OCI-LY7 (cell line): ENCODE measurements around the gene SPAST. TPM values are rescaled to one million over a fixed set of nuclear protein-coding genes. Genes with fewer than 3 reads are reported as not detected.
"Not testable (repeated sequence)": the region's sequence is repeated elsewhere in the genome, so short reads cannot be mapped to it uniquely, and the experiment has no call there.

Source experiments
- Bru-seq: library from RNA; stranded (reverse); fragments of 400-500 nt; gene quantifications from one replicate; lab custom pipeline; 2021; lab: Mats Ljungman, UMichigan
- BruChase-seq, 2 experiments: library from RNA; stranded (reverse); fragments of 400-500 nt; gene quantifications; one replicate each; lab custom pipeline; 2021; lab: Mats Ljungman, UMichigan
- BruUV-seq: library from RNA; stranded (reverse); fragments of 400-500 nt; replicated peaks from 2 replicates; lab custom pipeline; 2021; lab: Mats Ljungman, UMichigan
- CTCF ChIA-PET: fragments of 300-600 bp; sonication (Branson Sonifier 250); formaldehyde crosslinking; loops from one replicate; lab custom pipeline; 2022; ENCODE audit warnings: antibody characterized with exemption; ENCODE audit not compliant: unreplicated experiment; lab: Charles Lee
- POLR2A ChIA-PET: fragments of 300-600 bp; sonication (Branson Sonifier 250); formaldehyde crosslinking; loops from one replicate; lab custom pipeline; 2022; ENCODE audit warnings: antibody characterized with exemption; lab: Charles Lee
- DNase-seq: peaks from one replicate; pipeline ENCODE4 v3.0.0-alpha.2; 2015; ENCODE audit warnings: low spot score
- H2AFZ ChIP-seq: fragments of 200-600 bp; sonication (generic), shearing (Covaris generic); 2 replicates; pipeline ENCODE4 v1.6.1; 2014; ENCODE audit warnings: mild to moderate bottlenecking, antibody characterized with exemption, low read length, moderate library complexity
- H3K27ac ChIP-seq: fragments of 200-600 bp; sonication (generic); 2 replicates; pipeline ENCODE4 v1.5.1; 2014; ENCODE audit warnings: mixed run types, low read depth, mild to moderate bottlenecking, moderate library complexity, low read length, inconsistent platforms; ENCODE audit not compliant: poor library complexity, severe bottlenecking
- H3K36me3 ChIP-seq: fragments of 200-600 bp; sonication (generic); 2 replicates; pipeline ENCODE4 v1.6.1; 2014; ENCODE audit warnings: mild to moderate bottlenecking, antibody characterized with exemption, low read length, moderate library complexity, mixed read lengths; ENCODE audit not compliant: insufficient read depth
- H3K4me1 ChIP-seq: fragments of 200-600 bp; sonication (generic); 2 replicates; pipeline ENCODE4 v1.5.1; 2014; ENCODE audit warnings: mild to moderate bottlenecking, low read length; ENCODE audit not compliant: insufficient read depth, poor library complexity, severe bottlenecking
- H3K4me2 ChIP-seq: fragments of 200-600 bp; sonication (generic); 2 replicates; pipeline ENCODE4 v1.6.1; 2014; ENCODE audit warnings: mild to moderate bottlenecking, low read length
- H3K4me3 ChIP-seq: fragments of 200-600 bp; sonication (generic); 2 replicates; pipeline ENCODE4 v1.5.1; 2014; ENCODE audit warnings: mild to moderate bottlenecking, low read depth, low read length; ENCODE audit not compliant: poor library complexity, severe bottlenecking
- H3K79me2 ChIP-seq: fragments of 200-600 bp; sonication (generic); 2 replicates; pipeline ENCODE4 v1.6.1; 2016; ENCODE audit warnings: low read depth, mild to moderate bottlenecking, low read length, moderate library complexity, mixed read lengths; ENCODE audit not compliant: insufficient read depth
- H3K9me2 ChIP-seq: fragments of 200-600 bp; sonication (generic); 2 replicates; pipeline ENCODE4 v1.6.1; 2016; ENCODE audit warnings: mild to moderate bottlenecking, low read length, mixed read lengths; ENCODE audit not compliant: insufficient read depth
- H3K9me3 ChIP-seq: fragments of 200-600 bp; sonication (generic); 2 replicates; pipeline ENCODE4 v1.6.1; 2014; ENCODE audit warnings: mild to moderate bottlenecking, mixed run types, low read length, mixed read lengths
- H4K20me1 ChIP-seq: fragments of 200-600 bp; sonication (generic); 2 replicates; pipeline ENCODE4 v1.6.1; 2014; ENCODE audit warnings: mild to moderate bottlenecking, antibody characterized with exemption, low read length, moderate library complexity, mixed read lengths; ENCODE audit not compliant: insufficient read depth
- EZH2phosphoT487 ChIP-seq: fragments of 200-600 bp; sonication (generic); IDR thresholded peaks from 2 replicates; pipeline ENCODE4 v1.6.1; 2018; ENCODE audit warnings: low read depth, borderline replicate concordance, mild to moderate bottlenecking, mixed run types, antibody characterized with exemption, low read length, moderate library complexity, mixed read lengths
- intact Hi-C: fragments of 100-400 bp; cut with micrococcal nuclease; formaldehyde crosslinking; loops from one replicate; pipeline ENCODE4 v1.10.0; 2022; ENCODE audit not compliant: unreplicated experiment
- long read RNA-seq: library from polyadenylated mRNA; stranded (forward); transcript quantifications from one replicate; pipeline ENCODE4 v2.0.0, GENCODE V29; 2022
- total RNA-seq, 2 experiments: library from RNA; depleted of rRNA in 1 of 2; stranded (reverse); fragments of >200 nt in 1 of 2; shearing (Covaris generic) in 1 of 2; gene quantifications; 2 replicates each; pipeline ENCODE4 v1.2.3, GENCODE V29; 2014 to 2022
- TF ChIP-seq, protein P1 (sequence below): fragments of 200-600 bp; sonication (generic); conservative IDR thresholded peaks from 2 replicates; pipeline ENCODE4 v1.5.1; 2014; ENCODE audit warnings: mild to moderate bottlenecking, antibody characterized with exemption, low read length, moderate library complexity, mixed read lengths

The SPAST gene, protein sequence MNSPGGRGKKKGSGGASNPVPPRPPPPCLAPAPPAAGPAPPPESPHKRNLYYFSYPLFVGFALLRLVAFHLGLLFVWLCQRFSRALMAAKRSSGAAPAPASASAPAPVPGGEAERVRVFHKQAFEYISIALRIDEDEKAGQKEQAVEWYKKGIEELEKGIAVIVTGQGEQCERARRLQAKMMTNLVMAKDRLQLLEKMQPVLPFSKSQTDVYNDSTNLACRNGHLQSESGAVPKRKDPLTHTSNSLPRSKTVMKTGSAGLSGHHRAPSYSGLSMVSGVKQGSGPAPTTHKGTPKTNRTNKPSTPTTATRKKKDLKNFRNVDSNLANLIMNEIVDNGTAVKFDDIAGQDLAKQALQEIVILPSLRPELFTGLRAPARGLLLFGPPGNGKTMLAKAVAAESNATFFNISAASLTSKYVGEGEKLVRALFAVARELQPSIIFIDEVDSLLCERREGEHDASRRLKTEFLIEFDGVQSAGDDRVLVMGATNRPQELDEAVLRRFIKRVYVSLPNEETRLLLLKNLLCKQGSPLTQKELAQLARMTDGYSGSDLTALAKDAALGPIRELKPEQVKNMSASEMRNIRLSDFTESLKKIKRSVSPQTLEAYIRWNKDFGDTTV
- total RNA-seq (2014; rRNA removed; shearing (Covaris generic)) = 24.5 and 26.4 TPM in 2 replicates
- 30.0 and 33.6 TPM in 2 replicates for total RNA-seq (2022)
- Bru-seq, nascent RNA = percentile 69 among the genes with signal in this experiment
- percentile 74 among the genes with signal in this experiment for BruChase-seq, experiment 1, labeled RNA remaining after a 6-hour chase
- BruChase-seq, experiment 2, labeled RNA remaining after a 2-hour chase = percentile 74 among the genes with signal in this experiment
- long read RNA-seq, full-length matches to known transcripts = 30 of 43 reads
- long read RNA-seq, partial matches to known transcripts = 2 of 43 reads
- long read RNA-seq, other reads (novel, unspliced or antisense) = 11 of 43 reads

DNA sequence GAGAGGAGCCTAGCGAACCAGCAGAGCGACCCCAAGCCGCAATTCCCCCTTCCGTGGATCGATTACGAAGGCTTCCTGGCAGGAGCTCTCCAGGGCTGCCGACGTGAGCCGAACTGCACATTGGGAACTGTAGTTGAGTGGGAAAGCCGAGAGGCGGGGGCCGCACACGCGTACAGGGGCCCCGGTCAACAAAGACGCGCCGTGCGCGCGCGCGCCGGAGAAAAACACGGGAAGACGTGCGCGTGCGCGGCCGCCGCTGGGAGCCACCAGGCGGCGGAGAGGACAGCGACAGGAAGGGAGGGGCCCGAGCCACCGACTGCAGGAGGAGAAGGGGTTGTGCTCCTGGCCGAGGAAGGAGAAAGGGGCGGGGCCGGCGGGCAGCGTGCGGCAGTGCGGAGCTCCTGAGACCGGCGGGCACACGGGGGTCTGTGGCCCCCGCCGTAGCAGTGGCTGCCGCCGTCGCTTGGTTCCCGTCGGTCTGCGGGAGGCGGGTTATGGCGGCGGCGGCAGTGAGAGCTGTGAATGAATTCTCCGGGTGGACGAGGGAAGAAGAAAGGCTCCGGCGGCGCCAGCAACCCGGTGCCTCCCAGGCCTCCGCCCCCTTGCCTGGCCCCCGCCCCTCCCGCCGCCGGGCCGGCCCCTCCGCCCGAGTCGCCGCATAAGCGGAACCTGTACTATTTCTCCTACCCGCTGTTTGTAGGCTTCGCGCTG is at the start of gene SPAST:
SPAST (plus strand) TSS at position 247 of the 711 bp plus-strand sequence; CDS start at position 523, 276 bp downstream.
- Histone ChIP-seq H3K79me2 (peaks cover 30% of the 10 kb centered on the region), H4K20me1 (no peaks in the 10 kb centered on the region), H2AFZ (peak within 1 kb of the TSS; percentile 98), H3K36me3 (no peaks in the 10 kb centered on the region), H3K9me2 (no peaks in the 10 kb centered on the region), H3K27ac (peak within 1 kb of the TSS; percentile 89), H3K4me1 (peaks cover 33% of the 10 kb centered on the region), H3K4me2 (peak within 1 kb of the TSS; percentile 99), H3K4me3 (peak within 1 kb of the TSS; percentile 85), H3K9me3 (no peaks in the 10 kb centered on the region)
- BruUV-seq = no TSS peak
- DNase-seq = peak; percentile 98
- POLR2A ChIA-PET = interaction anchor here (0.5 to 3.9 kb wide), 12 partner anchors 9 to 1798 kb away, joined by 3 to 52 read pairs (median 6); partner anchors contain the start of genes DPY30 and SLC30A6
- CTCF ChIA-PET = interaction anchor here (0.7 kb wide), 2 partner anchors 24 to 996 kb away, joined by 3 read pairs; partner anchors contain the start of gene DPY30
- intact Hi-C loops = loop anchor here (1.0 to 5.0 kb wide), 5 partner anchors 15 to 1534 kb away; partner anchors contain the start of genes DPY30, FAM98A, MEMO1 and SLC30A6
- TF ChIP-seq, protein P1, sequence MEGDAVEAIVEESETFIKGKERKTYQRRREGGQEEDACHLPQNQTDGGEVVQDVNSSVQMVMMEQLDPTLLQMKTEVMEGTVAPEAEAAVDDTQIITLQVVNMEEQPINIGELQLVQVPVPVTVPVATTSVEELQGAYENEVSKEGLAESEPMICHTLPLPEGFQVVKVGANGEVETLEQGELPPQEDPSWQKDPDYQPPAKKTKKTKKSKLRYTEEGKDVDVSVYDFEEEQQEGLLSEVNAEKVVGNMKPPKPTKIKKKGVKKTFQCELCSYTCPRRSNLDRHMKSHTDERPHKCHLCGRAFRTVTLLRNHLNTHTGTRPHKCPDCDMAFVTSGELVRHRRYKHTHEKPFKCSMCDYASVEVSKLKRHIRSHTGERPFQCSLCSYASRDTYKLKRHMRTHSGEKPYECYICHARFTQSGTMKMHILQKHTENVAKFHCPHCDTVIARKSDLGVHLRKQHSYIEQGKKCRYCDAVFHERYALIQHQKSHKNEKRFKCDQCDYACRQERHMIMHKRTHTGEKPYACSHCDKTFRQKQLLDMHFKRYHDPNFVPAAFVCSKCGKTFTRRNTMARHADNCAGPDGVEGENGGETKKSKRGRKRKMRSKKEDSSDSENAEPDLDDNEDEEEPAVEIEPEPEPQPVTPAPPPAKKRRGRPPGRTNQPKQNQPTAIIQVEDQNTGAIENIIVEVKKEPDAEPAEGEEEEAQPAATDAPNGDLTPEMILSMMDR = peak; percentile 48
- no peak for TF ChIP-seq EZH2phosphoT487

DNA sequence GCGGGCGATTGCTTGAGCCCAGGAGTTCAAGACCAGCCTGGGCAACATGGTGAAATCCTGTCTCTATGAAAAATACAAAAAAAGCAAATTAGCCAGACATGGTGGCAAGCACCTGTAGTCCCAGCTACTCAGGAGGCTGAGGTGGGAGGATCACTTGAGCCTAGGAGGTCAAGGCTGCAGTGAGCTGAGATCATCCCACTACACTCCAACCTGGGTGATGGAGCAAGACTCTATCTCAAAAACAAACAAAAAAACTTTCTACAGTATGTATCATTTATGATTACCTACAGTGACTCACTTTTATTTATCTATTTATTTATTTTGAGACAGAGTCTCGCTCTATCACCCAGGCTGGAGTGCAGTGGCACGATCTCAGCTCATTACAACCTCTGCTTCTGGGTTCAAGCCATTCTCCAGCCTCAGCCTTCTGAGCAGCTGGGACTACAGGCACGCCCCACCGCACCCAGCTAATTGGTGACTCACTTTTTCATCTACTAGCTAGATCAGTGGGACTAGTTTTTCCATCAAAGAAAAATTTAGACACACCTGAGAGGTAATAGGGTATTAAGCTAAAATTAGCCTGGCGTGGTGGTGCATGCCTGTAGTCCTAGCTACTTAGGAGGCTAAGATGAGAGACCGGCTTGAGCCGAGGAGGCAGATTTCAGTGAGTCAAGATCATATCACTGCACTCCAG is 44.4 kb upstream of the SPAST start:
- DNase-seq, intact Hi-C loops, H2AFZ ChIP-seq, BruUV-seq, H3K4me2 ChIP-seq, H3K79me2 ChIP-seq, H3K9me3 ChIP-seq, H3K4me3 ChIP-seq, H3K4me1 ChIP-seq, H3K9me2 ChIP-seq, H4K20me1 ChIP-seq, H3K27ac ChIP-seq: not testable (repeated sequence)
- ChIA-PET POLR2A (interaction anchor here (0.6 to 3.6 kb wide), 4 partner anchors 8 to 21 kb away, joined by 3 to 21 read pairs (median 4); partner anchors contain the start of gene DPY30), CTCF (interaction anchor here (1.1 kb wide), 1 partner anchor 21 kb away, joined by 3 read pairs; the partner anchor contains the start of gene DPY30)
- H3K36me3 ChIP-seq = peaks cover 44% of the 10 kb centered on the region

DNA sequence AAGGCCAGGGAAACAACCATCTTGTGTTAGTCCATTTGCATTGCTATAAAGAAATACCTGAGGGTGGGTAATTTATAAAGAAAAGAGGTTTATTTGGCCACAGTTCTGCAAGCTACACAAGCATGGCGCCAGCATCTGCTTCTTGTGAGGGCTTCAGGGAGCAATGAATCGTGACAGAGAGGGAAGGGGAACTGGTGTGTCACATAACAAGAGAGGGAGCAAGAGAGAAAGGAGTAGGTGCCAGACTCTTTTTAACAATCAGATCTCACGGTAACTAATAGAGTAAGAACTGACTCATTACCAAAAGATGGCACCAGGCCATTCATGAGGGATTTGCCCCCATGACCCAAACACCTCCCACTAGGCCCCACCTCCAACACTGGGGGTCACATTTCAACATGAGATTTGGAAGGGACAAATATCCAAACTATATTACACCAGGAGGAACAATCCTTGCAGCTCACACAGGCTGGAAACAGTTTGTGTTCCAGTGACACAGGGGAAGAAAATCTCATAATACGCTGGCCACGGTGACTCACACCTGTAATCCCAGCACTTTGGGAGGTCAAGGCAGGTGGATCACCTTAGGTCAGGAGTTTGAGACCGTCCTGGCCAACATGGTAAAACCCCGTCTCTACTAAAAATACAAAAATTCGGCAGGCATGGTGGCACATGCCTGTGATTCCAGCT is 29.0 kb upstream of the SPAST start:
- H3K4me2 ChIP-seq, intact Hi-C loops, H4K20me1 ChIP-seq, H3K9me2 ChIP-seq, H3K9me3 ChIP-seq, H3K79me2 ChIP-seq, BruUV-seq, H3K27ac ChIP-seq, H3K4me3 ChIP-seq, CTCF ChIA-PET, H2AFZ ChIP-seq: not testable (repeated sequence)
- Histone ChIP-seq H3K36me3 (peaks cover 17% of the 10 kb centered on the region), H3K4me1 (peaks cover 11% of the 10 kb centered on the region)
- POLR2A ChIA-PET = interaction anchor here (1.1 kb wide), 1 partner anchor 19 kb away, joined by 4 read pairs; no protein-coding TSS in a partner anchor
- peak; percentile 40 for DNase-seq
